WTC11 (cell line): ENCODE results near the gene ASCC1.

Source experiments
- CTCF ChIP-seq: fragments of 200-600 bp; IDR thresholded peaks from 2 replicates; pipeline ENCODE4 v1.8.0; 2022; ENCODE audit warnings: antibody characterized with exemption
- E2F4 ChIP-seq: sonication (generic); formaldehyde crosslinking; IDR thresholded peaks from 2 replicates; pipeline ENCODE4 v1.8.1; 2022; ENCODE audit warnings: low read depth, mild to moderate bottlenecking, moderate library complexity, missing genetic modification reagents, borderline replicate concordance
- GTF2I ChIP-seq: fragments of 250-450 bp; sonication (Bioruptor Pico); conservative IDR thresholded peaks from 2 replicates; pipeline ENCODE4 v1.4.0; 2021; ENCODE audit warnings: mild to moderate bottlenecking
- JUN ChIP-seq: sonication (generic); formaldehyde crosslinking; IDR thresholded peaks from 2 replicates; pipeline ENCODE4 v1.8.0; 2023; ENCODE audit warnings: mild to moderate bottlenecking, missing genetic modification reagents
- NFYB ChIP-seq: sonication (generic); formaldehyde crosslinking; conservative IDR thresholded peaks from 2 replicates; pipeline ENCODE4 v1.8.0; 2022; ENCODE audit warnings: low read depth, missing genetic modification reagents
- SMAD3 ChIP-seq: sonication (generic); formaldehyde crosslinking; IDR thresholded peaks from 2 replicates; pipeline ENCODE4 v1.8.0; 2022; ENCODE audit warnings: missing genetic modification reagents, mild to moderate bottlenecking, borderline replicate concordance

- TF ChIP-seq SMAD3 (CRISPR knock-in tag), result no peak
- TF ChIP-seq CTCF, result no peak
- no peak for TF ChIP-seq NFYB
- TF ChIP-seq GTF2I (CRISPR knock-in tag), result no peak
- no peak for TF ChIP-seq E2F4 (CRISPR knock-in tag)
- no peak for TF ChIP-seq JUN (CRISPR knock-in tag)
Measured at GRCh38 chr10:72226418-72227027, 10.4 kb upstream of the ASCC1 start.
